HG03469 (cell line): ENCODE measurements around the gene H3-3A.
"Not testable (repeated sequence)": the region's sequence is repeated elsewhere in the genome, so short reads cannot be mapped to it uniquely, and the experiment has no call there.

Experiments used
- ATAC-seq: cut with Tn5 transposase; IDR thresholded peaks from one replicate; pipeline ENCODE4 v1.9.1; 2021; ENCODE audit warnings: mild to moderate bottlenecking, moderate library complexity, moderate number of reproducible peaks; ENCODE audit not compliant: unreplicated experiment

H3-3A gene

DNA sequence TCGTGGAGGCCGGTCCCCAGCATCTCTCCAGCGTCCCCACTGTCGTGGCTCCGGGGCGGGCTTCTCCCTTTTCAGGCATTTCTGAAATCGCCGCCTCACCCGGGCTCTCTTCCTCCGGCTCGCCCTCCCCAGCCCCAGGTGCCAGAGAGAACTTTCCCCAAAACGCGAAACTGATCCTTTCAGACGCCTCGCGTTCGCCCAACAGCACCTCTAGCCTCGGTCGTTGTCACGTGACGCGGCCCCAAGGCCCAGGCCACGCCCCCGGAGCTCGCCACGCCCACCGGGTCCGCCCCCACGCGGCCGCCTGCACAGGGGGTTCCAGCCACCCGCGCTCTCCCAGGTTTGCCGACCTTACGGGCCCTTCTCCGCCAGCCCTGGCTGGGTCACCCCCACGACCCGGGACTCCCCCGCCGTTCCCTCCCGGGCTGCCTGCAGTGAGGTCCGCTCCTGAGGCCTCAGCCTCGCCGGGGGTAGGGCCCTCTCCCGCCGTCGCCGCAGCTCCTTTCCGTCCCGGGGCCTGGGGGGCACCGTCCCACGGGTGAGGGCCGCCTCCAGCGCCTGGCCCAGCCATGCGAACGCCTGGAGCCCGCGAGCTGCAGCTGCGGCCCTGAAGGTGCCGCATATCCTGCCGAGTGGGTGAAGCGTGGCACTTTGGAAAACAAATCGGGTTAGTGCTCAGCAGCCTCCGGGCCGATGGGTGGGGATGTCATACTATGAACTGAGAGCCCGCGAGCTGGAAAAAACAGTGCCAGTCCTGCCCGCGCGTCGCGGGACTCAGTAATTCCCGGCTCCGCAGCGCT lies 21.0 kb downstream of the H3-3A start:
- peak; percentile 83 for ATAC-seq

DNA sequence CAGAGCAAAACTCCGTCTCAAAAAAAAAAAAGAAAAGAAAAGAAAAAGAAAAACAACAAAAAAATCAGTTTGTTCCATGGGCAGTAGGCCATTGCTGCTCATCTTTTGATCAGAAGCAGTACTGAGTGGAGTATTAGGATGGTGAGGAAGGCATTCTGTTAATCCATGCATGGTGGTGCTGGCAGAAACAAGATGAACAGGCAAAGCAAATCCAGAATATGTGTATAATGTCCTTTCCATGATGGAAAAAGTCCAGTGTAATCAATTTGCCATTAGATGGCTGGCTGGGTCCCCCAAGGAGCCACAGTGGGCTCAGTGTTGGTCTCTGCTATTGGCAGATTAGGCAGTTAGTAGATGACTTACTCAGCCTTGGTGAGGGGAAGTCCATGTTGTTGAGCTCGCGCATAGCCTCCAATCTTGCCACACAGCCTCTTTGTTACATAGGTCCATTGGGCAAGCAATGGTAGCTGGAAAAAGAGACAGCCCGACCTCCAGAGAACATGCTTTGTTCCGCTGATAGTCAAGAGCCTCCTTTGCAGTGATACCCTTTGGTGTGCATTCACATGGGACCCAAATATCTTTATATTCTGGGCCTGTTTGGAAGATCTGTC lies 23.3 kb downstream of the H3-3A start:
- no peak for ATAC-seq

DNA sequence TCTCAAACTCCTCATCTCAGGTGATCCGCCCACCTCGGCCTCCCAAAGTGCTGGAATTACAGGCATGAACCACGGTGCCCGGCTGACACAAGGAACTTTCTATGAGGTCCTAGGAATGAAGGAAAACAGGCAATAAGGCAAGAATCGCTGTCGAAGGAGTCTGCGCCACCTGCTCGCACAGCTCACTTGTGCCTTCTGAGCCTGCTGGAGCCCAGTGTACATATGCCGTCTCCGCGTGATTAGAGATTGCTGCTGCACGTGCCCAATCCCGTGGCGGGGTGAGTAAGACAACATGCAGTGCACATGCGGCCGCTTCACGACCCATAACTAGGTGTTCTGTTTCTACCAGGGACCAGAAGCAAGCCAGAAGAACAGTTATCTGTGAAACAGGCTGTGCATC lies 24.3 kb downstream of the H3-3A start:
- ATAC-seq = no peak

DNA sequence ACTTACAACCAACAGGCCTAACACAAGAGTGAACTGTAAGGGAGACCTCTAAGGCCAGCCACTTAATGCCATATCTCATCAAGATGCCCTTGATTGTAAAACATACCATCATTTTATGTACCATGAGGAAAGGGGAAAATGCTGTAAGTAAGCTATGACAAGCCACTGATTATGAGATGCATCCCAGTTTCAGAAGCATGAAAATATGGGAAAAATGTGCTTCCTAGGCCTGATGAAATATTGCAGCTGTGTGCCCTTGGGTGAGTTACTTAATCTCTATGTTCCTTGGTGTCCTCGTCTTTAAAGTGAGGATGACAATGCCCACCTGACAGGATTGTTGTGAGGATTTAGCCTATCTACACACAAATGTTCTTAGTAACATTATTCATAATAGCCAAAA lies 28.9 kb downstream of the H3-3A start:
- ATAC-seq = no peak

DNA sequence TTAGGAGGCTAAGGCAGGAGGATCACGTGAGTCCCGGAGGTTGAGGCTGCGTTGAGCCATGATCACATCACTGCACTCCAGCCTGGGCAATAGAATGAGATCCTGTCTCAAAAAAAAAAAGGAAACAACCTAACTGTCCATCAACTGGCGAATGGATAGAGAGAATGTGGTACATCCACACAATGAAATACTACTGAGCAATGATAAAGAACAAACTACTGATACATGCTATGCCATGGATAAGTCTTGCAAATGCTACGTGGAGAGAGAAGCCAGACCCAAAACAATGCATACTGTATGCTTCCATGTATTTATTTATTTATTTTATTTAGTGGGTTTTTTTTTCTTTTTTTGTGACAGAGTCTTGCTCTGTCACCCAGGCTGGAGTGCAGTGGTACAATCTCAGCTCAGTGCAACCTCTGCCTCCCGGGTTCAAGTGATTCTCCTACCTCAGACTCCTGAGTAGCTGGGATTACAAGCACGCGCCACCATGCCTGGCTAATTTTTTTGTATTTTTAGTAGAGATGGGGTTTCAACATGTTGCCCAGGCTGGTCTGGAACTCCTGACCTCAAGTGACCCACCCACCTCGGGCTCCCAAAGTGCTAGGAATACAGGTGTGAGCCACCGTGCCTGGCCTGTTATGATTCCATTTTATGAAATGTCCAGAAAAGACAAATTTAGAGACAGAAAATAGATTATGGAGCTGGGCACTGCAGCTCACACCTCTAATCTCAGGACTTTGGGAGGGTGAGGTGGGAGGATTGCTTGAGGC lies 29.7 kb downstream of the H3-3A start:
- ATAC-seq = not testable (repeated sequence)

DNA sequence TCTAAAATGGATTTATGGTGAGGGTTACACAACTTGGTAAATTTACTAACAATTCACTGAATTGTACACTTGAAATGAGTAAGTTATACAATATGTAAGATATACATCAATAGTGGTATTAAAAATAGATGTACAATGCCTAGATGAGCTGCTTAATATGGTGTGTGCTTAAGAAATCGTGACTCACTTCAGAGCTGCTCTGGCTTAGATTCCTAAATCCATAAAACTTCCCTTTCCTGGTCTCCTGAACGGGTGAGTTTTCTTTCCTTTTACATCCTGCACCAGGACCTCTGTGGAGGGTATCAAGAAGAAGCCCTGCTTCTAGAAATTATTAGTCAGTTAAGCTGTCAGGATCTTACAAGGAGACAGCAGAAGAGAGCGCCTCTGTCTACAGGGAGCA lies 30.4 kb downstream of the H3-3A start:
- ATAC-seq = no peak

DNA sequence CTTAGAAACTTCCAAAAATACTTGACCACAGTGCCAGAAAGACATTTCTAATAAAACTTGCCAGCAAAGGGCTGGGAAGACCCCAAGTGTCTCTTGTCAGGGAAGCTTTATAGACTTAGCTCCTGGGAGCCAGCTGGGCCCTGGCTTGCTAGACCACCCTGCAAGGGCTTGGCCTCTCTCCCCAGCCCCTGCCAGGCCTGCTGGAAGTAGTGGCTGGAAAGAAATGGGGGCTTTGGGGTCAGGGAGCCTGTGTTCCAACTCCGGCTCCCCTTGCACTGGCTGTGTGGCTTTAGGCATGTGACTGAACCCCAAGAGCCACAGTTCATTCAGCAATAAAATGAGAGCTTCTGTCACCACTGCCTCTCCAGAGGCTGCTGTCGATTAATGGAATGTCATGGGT lies 31.1 kb downstream of the H3-3A start:
- ATAC-seq = no peak

DNA sequence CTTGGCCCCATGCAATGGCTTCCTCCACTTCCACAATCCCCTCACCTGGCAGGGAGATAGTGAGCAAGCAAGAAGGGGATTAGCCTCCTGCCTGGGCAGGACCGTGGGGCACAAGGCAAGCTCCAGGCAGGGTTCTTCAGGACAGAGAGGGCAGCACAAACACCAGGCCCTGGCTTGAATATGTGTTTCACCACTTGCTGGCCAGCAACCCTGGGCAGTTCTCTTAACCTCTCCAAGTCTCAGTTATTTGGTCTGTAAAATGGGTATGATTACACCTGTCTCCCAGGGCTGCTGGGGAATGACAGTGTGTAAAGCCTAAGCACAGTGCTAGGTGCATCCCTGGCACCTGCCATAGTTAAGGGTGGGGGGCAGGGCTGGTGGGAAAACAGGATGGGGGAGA lies 31.9 kb downstream of the H3-3A start:
- ATAC-seq = no peak

DNA sequence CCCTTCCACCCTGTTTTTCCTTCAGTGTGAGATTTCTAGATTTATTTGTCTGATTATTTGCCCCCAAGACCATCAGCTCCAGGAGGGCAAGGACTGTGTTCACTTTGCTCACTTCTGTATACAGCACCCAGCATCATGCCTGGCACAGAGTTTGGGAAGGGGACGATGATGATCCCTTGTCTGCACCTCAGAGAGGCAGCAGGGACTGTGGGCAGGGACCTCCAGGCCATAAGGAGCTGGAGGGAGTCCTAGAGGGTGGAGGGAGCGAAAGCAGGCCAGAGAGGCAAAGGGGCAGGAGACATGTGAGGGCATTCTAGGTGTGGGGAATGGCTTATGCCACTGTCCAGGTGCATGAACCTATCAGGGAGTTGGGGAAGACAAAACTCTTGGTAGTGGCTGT lies 32.8 kb downstream of the H3-3A start:
- no peak for ATAC-seq

DNA sequence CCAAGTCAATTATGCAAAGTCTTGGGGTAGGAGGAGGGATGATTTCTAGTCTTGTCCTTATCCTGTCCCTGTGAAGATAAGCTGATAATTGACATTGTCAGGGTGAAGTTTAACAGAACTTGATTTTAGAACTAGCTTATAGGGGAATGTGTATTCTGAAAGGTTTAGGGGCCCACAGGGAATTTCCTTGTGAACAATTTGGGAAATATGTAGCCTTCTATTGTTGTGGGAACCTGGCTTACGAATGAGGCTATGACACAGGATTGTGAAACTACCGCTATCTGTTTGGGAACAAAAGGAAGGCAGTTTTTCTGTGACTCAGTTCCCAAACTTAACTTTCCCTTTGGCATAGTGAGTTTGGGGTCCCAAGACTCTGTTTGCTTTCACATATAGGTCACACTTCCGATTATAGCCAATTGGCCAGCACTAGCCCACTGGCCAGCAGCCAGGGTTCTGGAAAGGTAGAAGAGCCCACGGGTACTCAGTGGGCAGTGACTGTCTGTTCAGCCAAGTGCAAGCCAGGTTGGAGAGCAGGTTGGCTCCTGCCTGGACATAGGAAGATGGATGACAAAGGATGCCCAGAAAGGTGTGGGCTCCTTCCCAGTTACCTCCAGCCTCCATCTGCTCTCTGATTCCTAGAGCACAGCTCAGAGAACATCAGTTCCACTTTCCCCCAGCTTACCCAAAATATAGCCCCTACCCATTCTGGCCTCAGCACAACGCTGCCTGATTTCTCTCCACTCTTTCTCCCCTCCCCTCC lies 35.5 kb downstream of the H3-3A start:
- ATAC-seq = no peak

DNA sequence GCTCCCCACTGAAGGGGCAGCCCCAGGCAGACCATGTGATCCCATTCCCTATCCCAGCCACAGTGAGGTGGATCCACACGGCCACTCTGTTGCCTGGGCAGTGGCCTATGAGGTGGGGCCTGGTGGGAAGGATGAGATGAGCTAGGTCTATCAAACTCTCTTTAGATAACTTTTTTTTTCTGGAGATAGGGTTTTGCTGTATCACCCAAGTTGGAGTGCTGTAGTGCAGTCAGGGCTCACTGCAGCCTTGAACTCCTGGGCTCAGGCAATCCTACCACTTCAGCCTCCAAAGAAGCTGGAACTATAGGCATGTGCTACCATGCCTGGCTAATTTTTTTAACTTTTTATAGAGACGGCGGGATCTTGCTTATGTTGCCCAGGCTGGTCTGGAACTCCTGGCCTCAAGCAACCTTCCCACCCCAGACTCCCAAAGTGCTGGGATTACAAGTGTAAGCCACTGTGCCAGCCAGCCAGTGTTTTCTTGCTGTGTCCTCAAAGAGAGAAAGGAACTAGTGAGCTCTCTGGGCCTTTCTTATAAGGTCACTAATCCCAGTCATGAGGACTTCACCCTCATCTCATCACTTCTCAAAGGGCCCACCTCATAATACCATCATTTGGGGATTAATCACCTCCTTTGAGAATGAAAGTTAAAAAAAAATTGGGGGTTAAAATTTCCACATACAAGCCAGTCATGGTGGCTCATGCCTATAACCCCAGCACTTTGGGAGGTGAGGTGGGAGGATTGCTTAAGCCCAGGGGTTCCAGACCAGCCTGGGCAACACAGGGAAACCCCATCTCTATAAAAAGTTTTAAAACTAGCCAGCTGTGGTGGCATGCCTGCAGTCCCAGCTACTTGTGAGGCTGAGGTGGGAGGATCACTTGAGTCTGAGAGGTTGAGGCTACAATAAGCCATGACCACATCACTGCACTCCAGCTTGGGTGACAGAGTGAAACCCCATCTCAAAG lies 36.6 kb downstream of the H3-3A start:
- ATAC-seq = no peak

DNA sequence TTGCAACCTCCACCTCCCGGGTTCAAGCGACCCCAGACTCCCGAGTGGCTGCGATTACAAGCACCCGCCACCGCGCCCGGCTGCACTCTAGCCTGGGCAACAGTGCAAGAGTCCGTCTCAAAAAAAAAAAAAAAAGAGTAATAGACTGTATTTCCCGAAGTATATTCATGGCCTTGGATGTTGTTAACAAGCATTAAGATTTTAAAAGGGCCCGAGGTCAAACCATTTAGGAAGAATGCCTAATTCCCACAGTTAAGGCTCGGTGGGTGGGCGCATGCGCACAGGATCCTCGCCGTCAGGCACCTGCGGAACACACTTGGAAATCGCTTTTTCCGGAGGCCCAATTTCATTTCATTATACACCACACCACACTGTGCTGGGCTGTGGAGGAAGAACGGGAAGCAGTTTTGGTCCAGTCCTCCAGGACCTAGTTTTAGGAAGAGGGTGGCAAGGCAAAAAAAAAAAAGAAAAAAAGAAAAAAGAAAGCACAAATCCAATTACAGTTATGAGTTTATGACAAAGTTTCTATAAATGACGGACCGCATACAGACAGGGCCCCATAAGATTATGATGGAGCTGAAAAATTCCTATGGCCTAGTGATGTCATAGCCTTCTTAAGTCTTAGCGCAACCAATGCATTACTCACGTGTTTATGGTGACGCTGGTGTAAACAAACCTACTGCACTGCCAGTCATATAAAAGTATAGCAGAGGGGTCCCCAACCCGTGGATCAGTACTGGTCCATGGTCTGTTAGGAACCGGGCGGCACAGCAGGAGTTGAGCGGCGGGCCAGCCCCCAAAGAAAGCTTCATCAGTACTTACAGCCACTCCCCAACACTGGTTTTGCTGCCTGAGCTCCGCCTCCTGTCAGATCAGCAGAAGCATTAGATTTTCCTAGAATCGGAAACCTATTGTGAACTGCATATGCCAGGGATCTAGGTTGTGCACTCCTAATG lies 38.2 kb downstream of the H3-3A start:
- no peak for ATAC-seq

DNA sequence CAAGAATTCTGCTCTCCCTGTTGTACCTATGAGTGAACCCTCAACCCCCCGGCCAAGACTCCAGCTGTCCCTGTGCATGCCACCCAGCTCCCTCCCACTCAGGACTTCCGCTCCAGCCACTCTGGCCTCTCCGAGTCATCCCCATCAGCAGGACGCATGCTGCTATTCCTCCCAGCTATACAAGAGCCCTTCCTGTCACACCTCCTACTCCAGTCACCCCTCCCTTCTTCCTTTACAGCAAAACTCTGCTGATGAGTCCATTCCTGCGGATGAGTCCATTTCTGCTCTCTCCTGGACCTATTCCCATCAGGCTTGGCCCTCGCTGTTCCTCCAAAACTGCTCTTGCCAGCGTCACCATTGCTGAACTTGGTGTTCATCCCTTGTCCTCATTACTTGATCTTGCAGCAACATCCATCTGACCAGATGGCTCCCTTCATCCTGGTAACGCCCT lies 42.2 kb downstream of the H3-3A start:
- ATAC-seq = no peak

DNA sequence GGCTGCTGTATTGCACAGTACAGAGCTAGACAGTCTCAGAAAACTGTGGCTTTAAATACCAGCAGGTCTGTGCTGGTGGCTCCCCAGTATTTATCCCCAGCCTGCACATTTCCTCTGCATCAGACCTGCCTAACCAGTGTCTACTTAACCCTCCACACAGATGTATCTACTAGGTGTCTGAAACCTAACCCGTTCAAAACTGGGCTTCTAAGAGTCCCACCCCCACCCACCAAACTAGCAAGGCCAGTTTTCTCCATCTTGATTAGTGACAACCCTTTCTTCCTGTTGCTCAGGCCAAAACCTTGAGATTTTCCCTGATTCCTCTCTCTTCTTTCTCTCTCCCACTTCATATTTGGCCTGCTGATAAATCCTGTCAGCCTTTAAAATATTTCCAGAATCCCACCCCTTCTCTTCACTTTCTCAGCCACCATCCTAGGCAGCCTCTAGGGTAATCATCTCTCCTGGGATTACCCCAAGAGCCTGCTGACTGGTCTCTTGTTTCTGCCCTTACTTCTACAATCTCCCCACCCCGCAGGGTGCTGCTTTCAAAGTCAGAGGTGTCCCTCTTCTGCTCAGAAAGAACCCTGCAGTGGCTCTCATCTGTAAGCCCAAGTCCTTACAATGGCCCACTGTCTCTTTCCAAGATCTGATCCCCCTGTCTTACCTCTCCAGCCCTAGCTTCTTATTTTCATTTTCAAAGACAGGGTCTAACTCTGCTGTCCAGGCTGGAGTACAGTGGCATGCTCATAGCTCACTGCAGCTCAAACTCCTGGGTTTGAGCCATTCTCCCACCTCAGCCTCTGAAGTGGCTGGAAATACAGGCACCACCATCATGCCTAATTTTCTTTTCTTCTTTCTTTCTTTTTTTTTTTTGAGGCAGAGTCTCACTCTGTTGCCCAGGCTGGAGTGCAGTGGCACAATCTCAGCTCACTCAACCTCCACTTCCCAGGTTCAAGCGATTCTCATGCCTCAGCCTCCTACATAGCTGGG lies 45.2 kb downstream of the H3-3A start:
- no peak for ATAC-seq

DNA sequence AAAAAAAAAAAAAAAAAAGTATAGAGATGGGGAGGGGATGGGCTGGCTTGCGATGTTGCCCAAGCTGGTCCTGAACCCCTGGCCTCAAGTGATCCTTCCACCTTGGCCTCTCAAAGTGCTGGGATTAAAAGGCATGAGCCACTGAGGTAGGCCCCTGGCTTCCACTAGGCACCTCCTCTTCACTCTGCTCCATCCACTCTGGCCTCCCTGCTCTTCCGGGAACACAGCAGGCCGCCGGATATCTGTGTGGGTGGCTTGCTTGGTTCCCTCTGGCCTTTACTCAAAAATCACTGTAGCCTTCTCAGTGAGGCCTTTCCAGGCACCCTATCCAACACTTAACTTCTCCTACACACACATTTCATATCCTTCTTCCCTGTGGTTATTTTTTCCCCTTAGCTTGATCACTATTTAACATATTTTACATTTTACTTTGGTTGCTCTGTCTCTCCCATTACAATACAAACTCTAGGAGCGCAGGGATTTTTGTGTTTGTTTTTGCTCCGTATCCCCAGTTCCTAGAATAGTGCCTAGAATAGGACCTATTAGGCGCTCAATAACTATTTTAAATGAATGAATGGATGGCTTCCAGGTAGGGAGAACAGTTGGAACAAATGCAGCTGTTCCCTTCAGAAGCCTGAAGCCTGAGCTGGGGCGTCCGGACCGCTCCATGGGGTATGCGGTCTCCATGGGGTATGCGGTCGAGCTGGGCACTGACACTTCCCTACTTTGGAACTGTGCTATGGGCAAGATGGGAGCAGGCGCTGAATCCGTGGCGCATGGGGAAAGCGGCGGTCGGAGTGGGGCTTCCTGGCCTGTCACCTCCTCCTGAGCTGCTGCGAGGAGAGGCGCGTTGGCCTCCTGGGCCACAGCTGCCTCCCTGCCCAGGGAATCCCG lies 46.7 kb downstream of the H3-3A start:
- ATAC-seq = no peak

DNA sequence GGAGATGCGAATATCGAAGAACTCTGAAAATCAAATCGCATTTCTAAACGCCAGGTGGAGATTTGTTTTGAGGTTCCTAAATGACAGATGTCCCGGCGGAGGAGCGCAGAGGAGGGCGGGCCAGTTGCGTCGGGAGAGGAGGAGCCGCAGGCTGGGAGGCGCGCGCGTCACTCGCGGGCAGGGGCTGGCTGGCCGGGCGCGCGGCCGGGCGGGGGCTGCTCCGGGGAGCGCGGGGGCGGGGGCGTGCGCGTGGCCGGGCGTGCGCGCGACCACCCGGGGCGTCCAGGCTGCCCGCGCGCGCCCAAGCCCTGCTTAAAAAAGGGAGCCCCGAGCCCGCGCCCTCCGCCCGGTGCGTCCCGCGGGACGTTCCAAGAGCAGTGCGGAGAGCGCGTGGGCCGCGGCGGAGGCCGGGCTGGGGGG lies 47.3 kb downstream of the H3-3A start:
- peak; percentile 37 for ATAC-seq
